Skeletal muscle tissue (tissue), 4 donors: Measurements from ENCODE around the gene VMO1. TPM values are rescaled to one million over a fixed set of nuclear protein-coding genes. Genes with fewer than 3 reads are reported as not detected.

Experiments
- H3K27ac ChIP-seq: one replicate; pipeline ENCODE4 v1.7.0; 2013; ENCODE audit warnings: mild to moderate bottlenecking, low read depth, low read length, inconsistent platforms
- H3K27me3 ChIP-seq, 3 donors: one replicate each; pipeline ENCODE4 v1.7.0; 2013; ENCODE audit warnings: low read length in 3 of 3; ENCODE audit not compliant: control insufficient read depth in 3 of 3, insufficient read depth in 3 of 3
- H3K36me3 ChIP-seq, 3 donors: one replicate each; pipeline ENCODE4 v1.7.0; 2013; ENCODE audit warnings: low read length in 3 of 3; ENCODE audit not compliant: control insufficient read depth in 3 of 3, insufficient read depth in 3 of 3
- H3K4me1 ChIP-seq, 3 donors: one replicate each; pipeline ENCODE4 v1.7.0; 2013; ENCODE audit warnings: low read length in 3 of 3, mild to moderate bottlenecking in 3 of 3; ENCODE audit not compliant: control insufficient read depth in 3 of 3, insufficient read depth in 3 of 3
- H3K4me3 ChIP-seq, 3 donors: one replicate each; pipeline ENCODE4 v1.7.0; 2013; ENCODE audit warnings: low read length in 3 of 3
- H3K9ac ChIP-seq, 3 donors: one replicate each; pipeline ENCODE4 v1.7.0; 2013; ENCODE audit warnings: low read length in 3 of 3, mild to moderate bottlenecking in 3 of 3, moderate library complexity in 2 of 3, low read depth in 1 of 3
- H3K9me3 ChIP-seq, 3 donors: one replicate each; pipeline ENCODE4 v1.7.0; 2013; ENCODE audit warnings: low read length in 3 of 3; ENCODE audit not compliant: control insufficient read depth in 3 of 3
- total RNA-seq: library from RNA; depleted of rRNA; stranded (reverse); fragments of >200 nt; gene quantifications from one replicate; pipeline ENCODE4 v1.2.3, GENCODE V29; 2014
- donor health status: Osteomylitis.

The VMO1 gene
- total RNA-seq, 1 donor from 2014 or later, result 4.7 TPM

DNA sequence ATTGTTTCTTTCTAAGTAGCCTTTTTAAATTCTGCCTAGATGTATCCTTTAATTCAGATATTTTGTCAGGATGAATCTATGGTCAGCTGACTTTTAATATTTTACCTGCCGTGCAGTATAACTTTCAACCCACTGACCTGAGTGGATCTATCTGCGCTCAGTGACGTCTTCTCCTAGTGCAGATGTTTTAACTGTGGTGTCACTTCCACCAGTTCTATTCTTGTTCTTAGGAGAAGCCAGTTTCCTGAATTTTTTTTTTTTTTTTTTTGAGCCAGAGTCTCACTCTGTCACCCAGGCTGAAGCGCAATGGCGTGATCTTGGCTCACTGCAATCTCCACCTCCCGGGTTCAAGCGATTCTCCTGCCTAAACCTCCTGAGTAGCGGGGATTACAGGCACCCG, 19.4 kb downstream of the VMO1 start:
- H3K4me3 ChIP-seq, result no peak overlapping the region
- H3K27ac ChIP-seq, result peak overlapping the region; percentile 50
- no peaks in the 10 kb centered on the region for H3K36me3 ChIP-seq
- H3K9me3 ChIP-seq, result no peaks in the 10 kb centered on the region
- no peaks in the 10 kb centered on the region for H3K4me1 ChIP-seq
- peaks cover 4 to 6% (median 5%) of the 10 kb centered on the region in 3 donors for H3K27me3 ChIP-seq
- H3K9ac ChIP-seq, result peak overlapping the region in 1 of 3 donors; percentile 47

DNA sequence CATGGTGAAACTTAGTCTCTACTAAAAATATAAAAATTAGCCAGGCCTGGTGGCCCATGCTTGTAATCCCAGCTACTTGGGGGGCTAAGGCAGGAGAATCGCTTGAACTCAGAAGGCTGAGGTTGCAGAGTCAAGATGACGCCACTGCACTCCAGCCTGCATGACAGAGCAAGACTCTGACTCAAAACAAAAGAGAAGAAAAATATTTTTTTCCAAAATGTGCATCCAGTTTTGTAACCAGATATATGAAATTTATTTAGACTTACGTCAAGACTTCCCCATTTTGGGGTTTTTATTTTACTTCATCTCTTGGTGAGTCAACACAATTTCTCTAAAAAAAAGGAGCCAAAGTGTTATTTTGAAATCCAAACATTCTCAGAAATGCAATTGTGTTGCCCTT, 20.0 kb downstream of the VMO1 start:
- Histone ChIP-seq H3K4me3 (no peak overlapping the region), H3K36me3 (no peaks in the 10 kb centered on the region), H3K27ac (peak overlapping the region; percentile 50), H3K27me3 (peaks cover 0 to 3% (median 0%) of the 10 kb centered on the region in 3 donors), H3K9me3 (no peaks in the 10 kb centered on the region), H3K4me1 (no peaks in the 10 kb centered on the region), H3K9ac (peak overlapping the region in 1 of 3 donors; percentile 47)

DNA sequence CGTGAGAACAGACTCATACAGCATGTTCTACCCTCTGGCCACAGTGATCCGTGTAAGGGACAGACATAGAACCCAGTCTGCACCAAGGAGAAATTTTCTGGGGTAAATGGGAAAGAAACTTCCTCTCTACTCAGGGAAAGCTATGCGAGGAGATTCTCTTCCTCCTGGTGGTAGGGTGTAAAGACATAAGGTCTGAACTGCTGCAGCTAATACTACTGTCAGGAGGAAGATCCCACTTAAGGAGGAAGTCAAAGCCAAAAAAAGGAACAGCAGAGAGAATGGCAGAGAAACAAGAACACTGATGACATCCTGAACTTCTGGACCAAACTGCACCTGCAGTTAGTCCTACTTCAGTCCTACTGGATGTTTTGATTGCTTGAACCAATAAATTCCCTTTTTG, 21.6 kb downstream of the VMO1 start:
- H3K9ac ChIP-seq, result no peak overlapping the region
- no peaks in the 10 kb centered on the region for H3K9me3 ChIP-seq
- H3K36me3 ChIP-seq, result no peaks in the 10 kb centered on the region
- H3K4me1 ChIP-seq, result no peaks in the 10 kb centered on the region
- H3K27ac ChIP-seq, result peak overlapping the region; percentile 60
- no peak overlapping the region for H3K4me3 ChIP-seq
- H3K27me3 ChIP-seq, result no peaks in the 10 kb centered on the region

DNA sequence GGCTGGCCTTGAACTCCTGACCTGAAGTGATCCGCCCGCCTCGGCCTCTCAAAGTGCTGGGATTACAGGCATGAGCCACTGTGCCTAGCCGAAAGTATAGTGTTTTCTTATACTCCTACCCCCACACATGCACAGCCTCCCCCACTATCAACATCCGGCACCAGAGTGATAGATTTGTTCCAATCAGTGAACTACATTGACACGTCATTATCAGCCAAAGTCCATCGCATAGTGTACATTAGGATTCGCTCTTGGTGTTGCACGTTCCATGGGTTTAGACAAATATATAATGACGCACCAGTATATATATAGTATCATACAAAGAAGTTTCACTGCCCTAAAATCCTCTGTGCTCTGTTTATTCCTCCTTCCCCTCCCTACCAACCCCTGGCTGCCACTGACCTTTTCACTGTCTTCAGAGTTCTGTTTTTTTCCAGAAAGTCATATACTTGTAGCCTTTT, 26.4 kb downstream of the VMO1 start:
- Histone ChIP-seq H3K27ac (no peak overlapping the region), H3K36me3 (no peaks in the 10 kb centered on the region), H3K4me1 (no peaks in the 10 kb centered on the region), H3K4me3 (no peak overlapping the region), H3K9ac (no peak overlapping the region), H3K9me3 (no peaks in the 10 kb centered on the region), H3K27me3 (peaks cover 0 to 9% (median 6%) of the 10 kb centered on the region in 3 donors)

DNA sequence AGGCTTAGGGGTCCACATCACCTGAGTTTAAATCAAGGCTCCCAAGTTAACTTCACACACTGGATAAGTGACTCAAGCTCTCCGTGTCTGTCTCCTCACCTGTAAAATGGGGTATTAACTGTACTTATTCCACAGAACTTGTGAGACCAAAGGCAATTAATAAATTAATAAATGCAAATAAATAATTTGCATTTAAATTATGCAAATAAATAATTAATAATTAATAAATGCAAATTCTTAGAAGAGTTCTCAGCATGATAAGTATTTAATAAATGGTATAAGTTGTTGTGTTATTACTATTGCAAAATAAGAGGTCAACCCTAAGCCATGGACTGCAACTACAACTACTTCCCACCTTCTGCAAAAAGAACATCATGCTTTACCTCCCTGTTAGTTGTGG, 32.8 kb downstream of the VMO1 start:
- Histone ChIP-seq H3K27ac (no peak overlapping the region), H3K4me1 (peaks cover 0 to under 1% (median 0%) of the 10 kb centered on the region in 3 donors), H3K9me3 (no peaks in the 10 kb centered on the region), H3K27me3 (peaks cover 29 to 33% (median 30%) of the 10 kb centered on the region in 3 donors), H3K4me3 (no peak overlapping the region), H3K9ac (no peak overlapping the region), H3K36me3 (no peaks in the 10 kb centered on the region)

DNA sequence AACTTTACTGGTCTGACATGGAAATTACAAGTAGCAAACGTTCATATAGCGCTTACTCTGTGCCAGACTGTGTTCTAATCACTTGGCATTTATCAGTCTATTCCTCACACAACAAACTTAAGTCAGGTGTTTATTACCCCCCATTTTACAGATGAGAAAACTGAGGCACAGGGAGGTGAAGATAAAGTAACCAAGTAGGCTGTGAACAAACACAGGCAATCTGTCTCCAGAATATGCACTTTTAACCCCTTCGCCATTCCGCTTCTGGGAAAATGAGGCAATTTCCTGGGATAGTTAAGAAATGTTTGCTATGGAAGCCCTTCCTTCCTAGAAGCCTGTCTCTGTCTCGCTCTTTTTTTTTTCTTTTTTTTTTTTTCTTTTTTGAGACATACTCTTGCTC, 34.2 kb downstream of the VMO1 start:
- Histone ChIP-seq H3K4me1 (peaks cover 0 to 4% (median 0%) of the 10 kb centered on the region in 3 donors), H3K9ac (no peak overlapping the region), H3K27ac (no peak overlapping the region), H3K27me3 (peaks cover 31 to 35% (median 33%) of the 10 kb centered on the region in 3 donors), H3K4me3 (no peak overlapping the region), H3K36me3 (no peaks in the 10 kb centered on the region), H3K9me3 (no peaks in the 10 kb centered on the region)

DNA sequence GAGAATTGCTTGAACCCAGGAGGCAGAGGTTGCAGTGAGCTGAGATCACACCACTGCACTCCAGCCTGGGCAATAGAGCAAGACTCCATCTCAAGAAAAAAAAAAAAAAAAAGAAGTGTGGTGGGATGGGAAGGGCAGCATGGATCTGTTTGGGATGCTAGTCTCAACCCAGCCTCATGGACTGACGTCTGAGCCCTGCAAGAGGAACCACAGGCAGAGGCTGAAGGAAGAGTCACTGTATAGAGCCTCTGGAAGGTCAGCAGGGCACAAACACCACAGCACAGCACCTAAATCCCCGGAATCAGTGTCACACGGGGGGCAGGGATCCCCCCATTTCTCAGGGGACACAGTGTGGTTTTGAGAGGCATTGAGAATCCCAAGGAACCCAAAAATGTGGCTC, 35.6 kb downstream of the VMO1 start:
- no peaks in the 10 kb centered on the region for H3K9me3 ChIP-seq
- no peak overlapping the region for H3K4me3 ChIP-seq
- H3K9ac ChIP-seq, result no peak overlapping the region
- no peaks in the 10 kb centered on the region for H3K36me3 ChIP-seq
- no peak overlapping the region for H3K27ac ChIP-seq
- peaks cover 34 to 37% (median 36%) of the 10 kb centered on the region in 3 donors for H3K27me3 ChIP-seq
- peaks cover 0 to 4% (median 0%) of the 10 kb centered on the region in 3 donors for H3K4me1 ChIP-seq

DNA sequence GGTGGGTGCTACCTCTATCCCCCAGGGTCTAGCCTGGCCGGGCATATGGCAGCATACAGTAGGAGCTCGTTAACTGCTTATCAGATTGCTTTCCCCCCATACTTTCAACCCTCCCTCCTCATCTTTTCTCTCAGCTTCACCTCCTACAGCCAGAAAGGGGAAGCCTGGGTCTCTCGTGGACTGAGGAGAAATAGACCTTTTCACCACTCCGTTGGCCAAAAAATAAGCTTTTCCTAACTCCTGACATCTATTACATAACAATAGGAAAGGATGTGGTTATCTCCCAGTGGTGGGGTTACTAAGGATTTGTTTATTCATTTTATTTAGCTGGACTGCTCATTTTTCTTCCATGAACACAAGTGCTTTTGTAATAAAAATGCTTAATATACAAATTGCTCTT, 37.5 kb downstream of the VMO1 start:
- Histone ChIP-seq H3K9ac (no peak overlapping the region), H3K27ac (no peak overlapping the region), H3K4me3 (no peak overlapping the region), H3K9me3 (no peaks in the 10 kb centered on the region), H3K4me1 (peaks cover 0 to 4% (median 0%) of the 10 kb centered on the region in 3 donors), H3K27me3 (peaks cover 40 to 50% (median 45%) of the 10 kb centered on the region in 3 donors), H3K36me3 (no peaks in the 10 kb centered on the region)

DNA sequence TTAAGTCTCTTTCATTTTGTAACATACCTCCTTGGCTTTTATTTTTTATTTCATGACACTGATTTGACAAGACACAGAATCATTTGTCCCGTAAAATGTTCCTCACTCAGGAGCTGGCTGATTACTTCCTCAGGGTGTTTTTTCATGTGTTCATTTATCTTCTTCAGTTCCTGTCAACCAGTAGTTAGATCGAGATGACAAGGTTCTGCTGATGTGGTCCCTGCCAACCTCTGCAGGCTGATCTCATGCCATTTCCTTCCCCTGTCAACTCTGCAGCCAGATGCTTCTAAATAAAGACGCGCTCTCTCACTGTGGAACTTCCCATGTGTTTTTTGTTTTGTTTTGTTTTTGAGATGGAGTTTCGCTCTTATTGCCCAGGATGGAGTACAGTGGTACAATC, 38.3 kb downstream of the VMO1 start:
- peak overlapping the region in 1 of 3 donors; percentile 30 for H3K4me3 ChIP-seq
- no peaks in the 10 kb centered on the region for H3K9me3 ChIP-seq
- peaks cover 47 to 49% (median 47%) of the 10 kb centered on the region in 3 donors for H3K27me3 ChIP-seq
- no peaks in the 10 kb centered on the region for H3K36me3 ChIP-seq
- H3K27ac ChIP-seq, result no peak overlapping the region
- peaks cover 0 to 4% (median 0%) of the 10 kb centered on the region in 3 donors for H3K4me1 ChIP-seq
- no peak overlapping the region for H3K9ac ChIP-seq

DNA sequence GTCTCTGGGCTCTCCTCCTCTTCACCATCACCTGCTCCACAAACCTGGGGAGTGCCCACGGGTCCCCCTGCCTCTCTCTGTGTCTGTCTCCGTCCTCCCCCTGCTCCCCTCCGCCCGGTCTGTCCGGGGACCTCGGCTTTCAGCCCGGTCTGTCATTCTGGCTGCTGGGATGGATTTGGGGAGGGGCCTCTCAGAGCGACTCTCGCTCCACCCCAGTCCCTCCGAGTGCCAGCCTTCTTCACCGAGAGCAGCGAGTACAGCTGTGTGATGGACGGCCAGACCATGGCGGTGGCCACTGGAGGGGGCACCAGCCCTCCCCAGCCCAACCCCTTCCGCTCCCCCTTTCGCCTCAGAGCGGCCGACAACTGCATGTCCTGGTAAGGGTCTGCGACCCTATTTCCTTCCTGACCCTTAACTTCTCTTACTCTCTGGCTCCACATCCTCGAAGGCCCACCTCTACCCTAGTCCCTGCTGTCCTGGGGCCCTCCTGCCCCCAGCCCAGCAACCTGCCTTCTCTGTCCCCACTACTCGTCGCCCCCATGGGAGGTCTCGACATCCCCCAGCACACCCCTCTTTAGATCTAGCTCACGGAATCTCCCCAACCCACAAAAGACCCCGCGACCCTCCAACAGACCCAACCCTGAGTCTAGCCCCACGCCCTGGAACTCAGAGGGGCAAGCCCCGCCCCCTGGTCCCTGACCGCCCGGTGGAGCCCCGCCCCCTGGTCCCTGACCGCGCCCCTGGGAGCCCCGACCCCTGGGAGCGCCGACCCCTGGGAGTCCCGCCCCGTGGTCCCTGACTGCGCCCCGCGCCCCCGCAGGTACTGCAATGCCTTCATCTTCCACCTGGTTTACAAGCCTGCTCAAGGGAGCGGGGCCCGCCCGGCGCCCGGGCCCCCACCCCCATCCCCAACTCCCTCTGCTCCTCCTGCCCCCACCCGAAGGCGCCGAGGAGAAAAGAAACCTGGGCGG, 40.9 kb downstream of the VMO1 start:
- Histone ChIP-seq H3K36me3 (no peaks in the 10 kb centered on the region), H3K4me3 (no peak overlapping the region), H3K4me1 (peaks cover 0 to 4% (median 0%) of the 10 kb centered on the region in 3 donors), H3K27ac (no peak overlapping the region), H3K27me3 (peaks cover 37 to 50% (median 40%) of the 10 kb centered on the region in 3 donors), H3K9me3 (no peaks in the 10 kb centered on the region), H3K9ac (no peak overlapping the region)
